Activated CD8-positive, alpha-beta T cell treated with anti-CD3 and anti-CD28 coated beads for 36 hours (primary cell): ENCODE data around the gene SDS. TPM values are rescaled to one million over a fixed set of nuclear protein-coding genes. Genes with fewer than 3 reads are reported as not detected.

ENCODE experiments used
- ATAC-seq: fragments of 200-7000 bp; cut with Tn5 transposase; one replicate; pipeline ENCODE4 v1.10.0; 2021; ENCODE audit warnings: mild to moderate bottlenecking, moderate library complexity
- CTCF ChIA-PET: fragments of 350-600 bp; sonication (Branson Sonifier 250); formaldehyde crosslinking; loops from one replicate; lab custom pipeline; 2021; ENCODE audit warnings: antibody characterized with exemption; lab: Charles Lee
- POLR2A ChIA-PET: fragments of 350-600 bp; sonication (Branson Sonifier 250); formaldehyde crosslinking; loops from one replicate; lab custom pipeline; 2021; ENCODE audit warnings: antibody characterized with exemption; lab: Charles Lee
- DNase-seq: peaks from one replicate; pipeline ENCODE4 v3.0.0-alpha.2; 2020
- H3K27ac Mint-ChIP-seq: one replicate; pipeline ENCODE4 v1.8.0; 2021; ENCODE audit warnings: mild to moderate bottlenecking, mixed read lengths
- H3K27me3 Mint-ChIP-seq: one replicate; pipeline ENCODE4 v1.8.0; 2021; ENCODE audit warnings: mixed read lengths
- H3K36me3 Mint-ChIP-seq: one replicate; pipeline ENCODE4 v1.8.0; 2021; ENCODE audit warnings: low read depth, mixed read lengths
- H3K4me1 Mint-ChIP-seq: one replicate; pipeline ENCODE4 v1.8.0; 2021; ENCODE audit warnings: low read depth, mixed read lengths
- H3K4me3 Mint-ChIP-seq: one replicate; pipeline ENCODE4 v1.8.0; 2021; ENCODE audit warnings: mild to moderate bottlenecking, moderate library complexity, mixed read lengths
- H3K9me3 Mint-ChIP-seq: one replicate; pipeline ENCODE4 v1.8.0; 2021; ENCODE audit warnings: mixed read lengths
- intact Hi-C: fragments of 100-400 bp; cut with micrococcal nuclease; formaldehyde crosslinking; loops from one replicate; pipeline ENCODE4 v1.10.0; 2022
- total RNA-seq, 2 experiments: library from RNA; stranded (reverse); gene quantifications; one replicate each; pipeline ENCODE4 v1.2.3, GENCODE V29; 2021
- TF ChIP-seq, protein P1 (sequence below): fragments of 200-600 bp; IDR thresholded peaks from one replicate; pipeline ENCODE4 v1.8.0; 2022; ENCODE audit warnings: antibody characterized with exemption, mild to moderate bottlenecking

The SDS gene
- total RNA-seq, 2 experiments from 2014 or later: not detected

- intact Hi-C loops: no loop called here
- H3K36me3 Mint-ChIP-seq: no peaks in the 10 kb centered on the region
- TF ChIP-seq, protein P1, sequence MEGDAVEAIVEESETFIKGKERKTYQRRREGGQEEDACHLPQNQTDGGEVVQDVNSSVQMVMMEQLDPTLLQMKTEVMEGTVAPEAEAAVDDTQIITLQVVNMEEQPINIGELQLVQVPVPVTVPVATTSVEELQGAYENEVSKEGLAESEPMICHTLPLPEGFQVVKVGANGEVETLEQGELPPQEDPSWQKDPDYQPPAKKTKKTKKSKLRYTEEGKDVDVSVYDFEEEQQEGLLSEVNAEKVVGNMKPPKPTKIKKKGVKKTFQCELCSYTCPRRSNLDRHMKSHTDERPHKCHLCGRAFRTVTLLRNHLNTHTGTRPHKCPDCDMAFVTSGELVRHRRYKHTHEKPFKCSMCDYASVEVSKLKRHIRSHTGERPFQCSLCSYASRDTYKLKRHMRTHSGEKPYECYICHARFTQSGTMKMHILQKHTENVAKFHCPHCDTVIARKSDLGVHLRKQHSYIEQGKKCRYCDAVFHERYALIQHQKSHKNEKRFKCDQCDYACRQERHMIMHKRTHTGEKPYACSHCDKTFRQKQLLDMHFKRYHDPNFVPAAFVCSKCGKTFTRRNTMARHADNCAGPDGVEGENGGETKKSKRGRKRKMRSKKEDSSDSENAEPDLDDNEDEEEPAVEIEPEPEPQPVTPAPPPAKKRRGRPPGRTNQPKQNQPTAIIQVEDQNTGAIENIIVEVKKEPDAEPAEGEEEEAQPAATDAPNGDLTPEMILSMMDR: no peak
- CTCF ChIA-PET: interaction anchor here (1.2 kb wide), 1 partner anchor 24 kb away, joined by 3 read pairs; no protein-coding TSS in a partner anchor
- H3K27ac Mint-ChIP-seq: no peak overlapping the region
- POLR2A ChIA-PET: interaction anchor here (0.6 kb wide), 1 partner anchor 194 kb away, joined by 3 read pairs; no protein-coding TSS in a partner anchor
- no peak for ATAC-seq
- no peak overlapping the region for H3K4me3 Mint-ChIP-seq
- peaks cover 8% of the 10 kb centered on the region for H3K27me3 Mint-ChIP-seq
- no peaks in the 10 kb centered on the region for H3K4me1 Mint-ChIP-seq
- no peak for DNase-seq
- H3K9me3 Mint-ChIP-seq: no peaks in the 10 kb centered on the region
These were observed 2.4 kb downstream of the SDS start for GRCh38 chr12:113401066-113402000.

DNA sequence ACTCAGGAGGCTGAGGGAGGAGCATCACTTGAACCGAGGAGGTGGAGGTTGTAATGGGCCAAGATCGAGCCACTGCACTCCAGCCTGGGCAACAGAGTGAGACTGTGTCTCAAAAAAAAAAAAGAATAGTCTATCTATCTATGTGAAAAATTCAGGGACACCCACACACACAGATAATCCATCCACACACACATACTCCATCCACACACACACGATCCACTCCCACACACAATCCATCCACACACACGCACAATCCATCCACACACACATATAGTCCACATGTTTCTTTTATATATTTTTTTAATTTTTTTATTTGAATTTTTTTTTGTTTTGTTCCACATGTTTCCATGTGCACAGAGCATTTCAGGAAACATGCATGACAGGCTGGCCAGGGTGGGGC is 3.3 kb downstream of the SDS start:
- Mint-ChIP-seq H3K36me3 (no peaks in the 10 kb centered on the region), H3K4me3 (no peak overlapping the region), H3K27me3 (peaks cover 6% of the 10 kb centered on the region), H3K9me3 (no peaks in the 10 kb centered on the region), H3K27ac (no peak overlapping the region), H3K4me1 (no peaks in the 10 kb centered on the region)
- CTCF ChIA-PET: no interaction called here
- no peak for DNase-seq
- intact Hi-C loops: no loop called here
- no peak for ATAC-seq
- POLR2A ChIA-PET: no interaction called here
- TF ChIP-seq, protein P1: no peak

- H3K27ac Mint-ChIP-seq: no peak overlapping the region
- DNase-seq: no peak
- peaks cover 5% of the 10 kb centered on the region for H3K27me3 Mint-ChIP-seq
- intact Hi-C loops: no loop called here
- ChIA-PET CTCF (no interaction called here), POLR2A (no interaction called here)
- H3K4me3 Mint-ChIP-seq: no peak overlapping the region
- H3K9me3 Mint-ChIP-seq: no peaks in the 10 kb centered on the region
- H3K4me1 Mint-ChIP-seq: no peaks in the 10 kb centered on the region
- H3K36me3 Mint-ChIP-seq: no peaks in the 10 kb centered on the region
- TF ChIP-seq, protein P1: no peak
- no peak for ATAC-seq
These were observed 4.2 kb downstream of the SDS start for GRCh38 chr12:113399490-113399889.

- no peak for DNase-seq
- intact Hi-C loops: no loop called here
These were observed 5.1 kb downstream of the SDS start for GRCh38 chr12:113398346-113399290.

More at GRCh38 chr12:113398346-113399290, 5.1 kb downstream of the SDS start:
- TF ChIP-seq, protein P1: no peak
- Mint-ChIP-seq H3K9me3 (no peaks in the 10 kb centered on the region), H3K36me3 (no peaks in the 10 kb centered on the region), H3K27ac (no peak overlapping the region), H3K27me3 (peaks cover 5% of the 10 kb centered on the region), H3K4me3 (no peak overlapping the region), H3K4me1 (no peaks in the 10 kb centered on the region)
- CTCF ChIA-PET: no interaction called here
- no peak for ATAC-seq
- POLR2A ChIA-PET: no interaction called here
